Endothelial cell of umbilical vein (primary cell): Measurements from ENCODE around the gene SAMD4B. TPM values are rescaled to one million over a fixed set of nuclear protein-coding genes. Genes with fewer than 3 reads are reported as not detected.

Experiments
- BruUV-seq: library from RNA; stranded (reverse); fragments of 400-500 nt; replicated peaks from 2 replicates; lab custom pipeline; 2021; lab: Mats Ljungman, UMichigan
- CTCF ChIA-PET: fragments of 300-600, 350-600 bp; sonication (Branson Sonifier 250); formaldehyde crosslinking; loops from one replicate; lab custom pipeline; 2021; ENCODE audit warnings: antibody characterized with exemption, inconsistent platforms; lab: Charles Lee
- POLR2A ChIA-PET: fragments of 300-600, 350-600 bp; sonication (Branson Sonifier 250); formaldehyde crosslinking; loops from one replicate; lab custom pipeline; 2021; ENCODE audit warnings: antibody characterized with exemption, inconsistent platforms; lab: Charles Lee
- DNase-seq: peaks from one replicate; pipeline ENCODE4 v3.0.0-alpha.2; 2011; ENCODE audit warnings: low read depth, low spot score
- FAIRE-seq: peaks from 2 replicates; lab custom pipeline; 2011; peaks lifted over from hg19 to GRCh38; lab: Jason Lieb, UNC
- H2AFZ ChIP-seq: 2 replicates; pipeline ENCODE4 v1.6.0; 2012; ENCODE audit warnings: low read depth, low read length, control low read depth, inconsistent platforms
- H3K27ac ChIP-seq: 2 replicates; pipeline ENCODE4 v1.5.1; 2011; ENCODE audit warnings: low read depth, mild to moderate bottlenecking, control low read depth, low read length, moderate library complexity; ENCODE audit not compliant: insufficient read depth
- H3K27me3 ChIP-seq, 2 experiments: 2 replicates each; pipeline versions ENCODE4 v1.6.0 to v1.6.1; 2011; ENCODE audit warnings: low read length in 2 of 2, mixed read lengths in 1 of 2; ENCODE audit not compliant: control insufficient read depth in 2 of 2, insufficient read depth in 2 of 2
- H3K36me3 ChIP-seq, 2 experiments: 2 replicates in 1 of 2; 3 replicates in 1 of 2; pipeline ENCODE4 v1.5.1; 2011; ENCODE audit warnings: low read length in 2 of 2, mild to moderate bottlenecking in 1 of 2, moderate library complexity in 1 of 2; ENCODE audit not compliant: control insufficient read depth in 2 of 2, insufficient read depth in 2 of 2; ENCODE audit errors: extremely low read depth in 1 of 2
- H3K4me1 ChIP-seq: 3 replicates; pipeline ENCODE4 v1.5.1; 2011; ENCODE audit warnings: mild to moderate bottlenecking, low read length; ENCODE audit not compliant: control insufficient read depth, insufficient read depth; ENCODE audit errors: extremely low read depth
- H3K4me2 ChIP-seq: 2 replicates; pipeline ENCODE4 v1.6.1; 2011; ENCODE audit warnings: low read length, control low read depth, mixed read lengths; ENCODE audit not compliant: insufficient read depth
- H3K4me3 ChIP-seq, 3 experiments: fragments of 200-600 bp in 1 of 3; sonication (generic), shearing (Covaris generic) in 1 of 3; replicated peaks in 1 of 3; 2 replicates each; pipeline ENCODE4 v1.5.1; 2011 to 2016; ENCODE audit warnings: control low read depth in 3 of 3, low read length in 3 of 3, mild to moderate bottlenecking in 2 of 3, inconsistent platforms in 1 of 3, low read depth in 1 of 3, moderate library complexity in 1 of 3; ENCODE audit not compliant: insufficient read depth in 1 of 3
- H3K79me2 ChIP-seq: 2 replicates; pipeline ENCODE4 v1.6.0; 2012; ENCODE audit warnings: low read length, inconsistent platforms; ENCODE audit not compliant: control insufficient read depth, insufficient read depth
- H3K9ac ChIP-seq: replicated peaks from 2 replicates; pipeline ENCODE3; 2011; ENCODE audit warnings: low read length, control low read depth; ENCODE audit not compliant: insufficient read depth; ENCODE audit errors: extremely low read depth
- H3K9me1 ChIP-seq: replicated peaks from 3 replicates; pipeline ENCODE4 v1.6.0; 2011; ENCODE audit warnings: mild to moderate bottlenecking, low read length; ENCODE audit not compliant: control insufficient read depth, insufficient read depth; ENCODE audit errors: extremely low read depth
- H3K9me3 ChIP-seq: replicated peaks from 2 replicates; pipeline ENCODE4 v1.5.1; 2012; ENCODE audit warnings: low read length, inconsistent platforms; ENCODE audit not compliant: control insufficient read depth, insufficient read depth
- H4K20me1 ChIP-seq: replicated peaks from 2 replicates; pipeline ENCODE3; 2011; ENCODE audit warnings: mild to moderate bottlenecking, low read length; ENCODE audit not compliant: control insufficient read depth, insufficient read depth; ENCODE audit errors: extremely low read depth
- EZH2 ChIP-seq: IDR thresholded peaks from 2 replicates; pipeline ENCODE4 v1.6.1; 2012; ENCODE audit warnings: borderline replicate concordance, low read depth, mild to moderate bottlenecking, moderate library complexity, low read length, inconsistent platforms; ENCODE audit not compliant: severe bottlenecking
- FOS ChIP-seq: IDR thresholded peaks from 2 replicates; pipeline ENCODE4 v1.6.1; 2011; ENCODE audit warnings: mild to moderate bottlenecking, low read length, moderate library complexity, borderline replicate concordance; ENCODE audit not compliant: insufficient read depth
- GATA2 ChIP-seq: IDR thresholded peaks from 2 replicates; pipeline ENCODE4 v1.7.0; 2011; ENCODE audit warnings: low read depth, mild to moderate bottlenecking, moderate library complexity, mixed read lengths, low read length; ENCODE audit not compliant: insufficient read length, insufficient read depth
- JUN ChIP-seq: IDR thresholded peaks from 2 replicates; pipeline ENCODE4 v1.6.1; 2011; ENCODE audit warnings: borderline replicate concordance, low read depth; ENCODE audit not compliant: insufficient read length, insufficient read depth
- MYC ChIP-seq: IDR thresholded peaks from one replicate; pipeline ENCODE4 v1.6.1; 2011; ENCODE audit warnings: mild to moderate bottlenecking, low read depth, low read length
- POLR2A ChIP-seq: IDR thresholded peaks from 2 replicates; pipeline ENCODE4 v1.6.1; 2012; ENCODE audit warnings: low read depth, mild to moderate bottlenecking, control low read depth, low read length
- POLR2AphosphoS5 ChIP-seq: IDR thresholded peaks from 2 replicates; pipeline ENCODE4 v1.6.1; 2012; ENCODE audit warnings: low read depth, mild to moderate bottlenecking, control low read depth, low read length, moderate library complexity; ENCODE audit not compliant: insufficient read depth
- dilution Hi-C: fragments of 300-500 bp; cut with MboI; formaldehyde crosslinking; loops from one replicate; pipeline ENCODE4 v1.15.0; 2019; ENCODE audit warnings: low sequenced_read_pairs; ENCODE audit not compliant: extremely low pct_ligation_motif_present
- intact Hi-C: fragments of 100-400 bp; cut with micrococcal nuclease; formaldehyde crosslinking; loops from one replicate; pipeline ENCODE4 v1.10.0; 2022
- polyA plus RNA-seq, 4 experiments: library from polyadenylated mRNA; depleted of rRNA in 3 of 4; stranded (reverse) in 3 of 4; unstranded in 1 of 4; fragments of >200 nt; gene quantifications; 2 replicates each; pipeline versions ENCODE4 v1.2.1 to v1.2.3, GENCODE V29; 2011 to 2012; ENCODE audit warnings: missing spikeins in 1 of 4
- total RNA-seq: library from RNA; stranded (reverse); gene quantifications from 2 replicates; pipeline ENCODE4 v1.2.3, GENCODE V29; 2021
- TF ChIP-seq, protein P1 (sequence below): IDR thresholded peaks from 2 replicates; pipeline ENCODE4 v1.6.1; 2011; ENCODE audit not compliant: insufficient read depth, insufficient read length
- TF ChIP-seq, protein P2 (sequence below), 2 donors: IDR thresholded peaks; 1 replicate in 1 of 2; 2 replicates in 1 of 2; pipeline ENCODE4 v1.5.1; 2011; ENCODE audit warnings: low read length in 2 of 2, mild to moderate bottlenecking in 2 of 2, moderate library complexity in 2 of 2, control low read depth in 1 of 2, inconsistent platforms in 1 of 2, low read depth in 1 of 2; ENCODE audit not compliant: insufficient read depth in 1 of 2; ENCODE audit errors: extremely low read depth in 1 of 2

SAMD4B gene
- total and polyA plus RNA-seq, 2 donors (not counting 3 experiments of a cell fraction or from before 2014, with no cell fraction given): 82.1 to 84.2 TPM

DNA sequence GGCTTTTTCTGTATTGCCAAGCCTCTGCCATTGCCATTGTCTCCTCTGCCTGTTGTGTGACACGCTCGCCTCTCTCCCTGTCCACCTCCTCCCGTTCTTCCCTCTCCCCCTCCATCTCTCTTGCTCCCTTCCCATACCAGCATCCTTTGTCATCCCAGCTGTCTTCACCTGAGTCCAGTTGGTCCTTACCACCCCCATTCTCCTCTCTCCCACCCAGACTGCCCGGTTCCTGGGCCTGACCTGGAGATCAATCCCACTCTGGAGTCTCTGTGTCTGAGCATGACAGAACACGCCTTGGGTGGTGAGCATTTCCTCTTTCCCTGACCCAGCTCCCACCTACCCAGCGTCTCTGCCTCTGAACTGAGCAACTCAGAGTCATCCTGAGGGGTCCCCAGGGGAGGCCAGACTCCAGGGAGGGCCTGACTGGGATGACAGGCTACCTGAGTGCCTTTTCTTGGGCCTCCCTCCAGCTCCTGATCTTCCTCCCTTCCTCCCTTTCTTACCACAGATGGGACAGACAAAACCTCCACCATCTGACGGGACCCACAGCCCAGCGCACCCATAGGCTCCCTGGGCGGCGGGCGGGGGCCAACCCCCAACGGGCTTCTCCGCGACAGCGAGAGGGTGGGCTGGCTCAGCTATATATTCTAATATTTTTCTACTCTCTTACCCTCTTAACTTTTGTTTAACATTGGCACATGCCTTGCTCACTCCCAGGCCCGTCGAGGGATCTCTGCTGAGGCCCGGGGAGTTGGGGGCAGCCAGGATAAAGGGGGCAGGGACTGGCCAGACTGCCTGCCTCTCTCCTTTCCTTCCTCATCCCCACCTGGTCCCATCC lies 41.0 kb downstream of the SAMD4B start:
- DNase-seq: no peak
- no peak overlapping the region for H3K27ac ChIP-seq
- no TSS peak for BruUV-seq
- no peaks in the 10 kb centered on the region for H3K27me3 ChIP-seq
- TF ChIP-seq POLR2A (no peak), GATA2 (no peak), POLR2AphosphoS5 (no peak), FOS (no peak), EZH2 (no peak), MYC (no peak), JUN (no peak)
- TF ChIP-seq, protein P1, sequence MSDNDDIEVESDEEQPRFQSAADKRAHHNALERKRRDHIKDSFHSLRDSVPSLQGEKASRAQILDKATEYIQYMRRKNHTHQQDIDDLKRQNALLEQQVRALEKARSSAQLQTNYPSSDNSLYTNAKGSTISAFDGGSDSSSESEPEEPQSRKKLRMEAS: no peak
- TF ChIP-seq, protein P2, sequence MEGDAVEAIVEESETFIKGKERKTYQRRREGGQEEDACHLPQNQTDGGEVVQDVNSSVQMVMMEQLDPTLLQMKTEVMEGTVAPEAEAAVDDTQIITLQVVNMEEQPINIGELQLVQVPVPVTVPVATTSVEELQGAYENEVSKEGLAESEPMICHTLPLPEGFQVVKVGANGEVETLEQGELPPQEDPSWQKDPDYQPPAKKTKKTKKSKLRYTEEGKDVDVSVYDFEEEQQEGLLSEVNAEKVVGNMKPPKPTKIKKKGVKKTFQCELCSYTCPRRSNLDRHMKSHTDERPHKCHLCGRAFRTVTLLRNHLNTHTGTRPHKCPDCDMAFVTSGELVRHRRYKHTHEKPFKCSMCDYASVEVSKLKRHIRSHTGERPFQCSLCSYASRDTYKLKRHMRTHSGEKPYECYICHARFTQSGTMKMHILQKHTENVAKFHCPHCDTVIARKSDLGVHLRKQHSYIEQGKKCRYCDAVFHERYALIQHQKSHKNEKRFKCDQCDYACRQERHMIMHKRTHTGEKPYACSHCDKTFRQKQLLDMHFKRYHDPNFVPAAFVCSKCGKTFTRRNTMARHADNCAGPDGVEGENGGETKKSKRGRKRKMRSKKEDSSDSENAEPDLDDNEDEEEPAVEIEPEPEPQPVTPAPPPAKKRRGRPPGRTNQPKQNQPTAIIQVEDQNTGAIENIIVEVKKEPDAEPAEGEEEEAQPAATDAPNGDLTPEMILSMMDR (IDR thresholded peaks at IDR 0.05; ENCODE audit: extremely low read depth in 1 of 2, insufficient read depth in 1 of 2, low read depth in 1 of 2, low read length in 2 of 2): no peak
- H3K4me3 ChIP-seq: no peak overlapping the region
- no peaks in the 10 kb centered on the region for H4K20me1 ChIP-seq
- H3K79me2 ChIP-seq: no peaks in the 10 kb centered on the region
- no peak overlapping the region for H3K4me2 ChIP-seq
- no peaks in the 10 kb centered on the region for H3K9me1 ChIP-seq
- H2AFZ ChIP-seq: no peak overlapping the region
- no peaks in the 10 kb centered on the region for H3K9me3 ChIP-seq
- dilution Hi-C loops: no loop called here
- no peak for FAIRE-seq
- H3K36me3 ChIP-seq: peaks cover 7 to 60% of the 10 kb centered on the region in 2 experiments
- POLR2A ChIA-PET: no interaction called here
- intact Hi-C loops: no loop called here
- H3K4me1 ChIP-seq: no peaks in the 10 kb centered on the region
- H3K9ac ChIP-seq: no peak overlapping the region
- CTCF ChIA-PET: no interaction called here
